HCT116 (cell line): Measurements from ENCODE around the gene ARHGEF10L. TPM values are rescaled to one million over a fixed set of nuclear protein-coding genes. Genes with fewer than 3 reads are reported as not detected.
A peak's percentile ranks its signal among the peaks of the same experiment; 100 is the strongest.
"Not testable (repeated sequence)": the region's sequence is repeated elsewhere in the genome, so short reads cannot be mapped to it uniquely, and the experiment has no call there.

ENCODE experiments used
- ATAC-seq: fragments of 200-7000 bp; cut with Tn5 transposase; 2 replicates; pipeline ENCODE4 v1.9.1; 2020; ENCODE audit warnings: mild to moderate bottlenecking, moderate library complexity
- BruUV-seq: library from RNA; stranded (reverse); fragments of 400-500 nt; replicated peaks from 2 replicates; lab custom pipeline; 2021; lab: Mats Ljungman, UMichigan
- CTCF ChIA-PET: fragments of 300-600 bp; sonication (Branson Sonifier 250); formaldehyde crosslinking; loops from one replicate; lab custom pipeline; 2021; ENCODE audit warnings: antibody characterized with exemption; lab: Charles Lee
- POLR2A ChIA-PET: fragments of 300-600, 350-600 bp; sonication (Branson Sonifier 250); formaldehyde crosslinking; loops from one replicate; lab custom pipeline; 2021; ENCODE audit warnings: antibody characterized with exemption; lab: Charles Lee
- RAD21 ChIA-PET, 2 experiments: fragments of 300-600 bp; sonication (Branson Sonifier 250); formaldehyde crosslinking; loops; one replicate each; lab custom pipeline; 2023; ENCODE audit warnings: low total read pairs in 2 of 2; ENCODE audit not compliant: uncharacterized antibody in 2 of 2, unreplicated experiment in 2 of 2, low non-redundant PET in 1 of 2; lab: Charles Lee
- DNase-seq: peaks from one replicate; pipeline ENCODE4 v3.0.0-alpha.2; 2010; ENCODE audit warnings: low read depth, low spot score
- H2AFZ ChIP-seq: fragments of 200-600 bp; shearing (Covaris generic), sonication (generic); 2 replicates; pipeline ENCODE4 v1.6.1; 2017; ENCODE audit warnings: low read depth, mixed run types, mixed read lengths, antibody characterized with exemption, low read length; ENCODE audit not compliant: poor library complexity, severe bottlenecking
- H3K27ac ChIP-seq: 2 replicates; pipeline ENCODE4 v1.5.1; 2012; ENCODE audit warnings: low read depth, low read length
- H3K27me3 ChIP-seq: fragments of 200-600 bp; sonication (generic); 2 replicates; pipeline ENCODE4 v1.6.1; 2016; ENCODE audit warnings: mixed run types, low read length, mixed read lengths; ENCODE audit not compliant: insufficient read depth
- H3K36me3 ChIP-seq, 2 experiments: fragments of 200-500 bp in 1 of 2; fragments of 200-600 bp in 1 of 2; sonication (Bioruptor generic) in 1 of 2; sonication (generic) in 1 of 2; 2 replicates each; pipeline versions ENCODE4 v1.5.1 to v1.6.1; 2014 to 2016; ENCODE audit warnings: low read length in 2 of 2, inconsistent platforms in 1 of 2, mixed read lengths in 1 of 2, mixed run types in 1 of 2; ENCODE audit not compliant: insufficient read depth in 2 of 2, control insufficient read depth in 1 of 2
- H3K4me1 ChIP-seq, 2 experiments: fragments of 200-600 bp in 1 of 2; sonication (generic) in 1 of 2; 2 replicates each; pipeline versions ENCODE4 v1.5.1 to v1.6.1; 2012 to 2017; ENCODE audit warnings: low read length in 2 of 2, inconsistent platforms in 1 of 2, mild to moderate bottlenecking in 1 of 2, mixed read lengths in 1 of 2, mixed run types in 1 of 2, moderate library complexity in 1 of 2; ENCODE audit not compliant: insufficient read depth in 2 of 2, control insufficient read depth in 1 of 2
- H3K4me2 ChIP-seq: fragments of 200-600 bp; sonication (generic); 2 replicates; pipeline ENCODE4 v1.6.1; 2017; ENCODE audit warnings: mixed run types, low read length, mixed read lengths
- H3K4me3 ChIP-seq, 2 experiments: fragments of 200-600 bp in 1 of 2; sonication (generic) in 1 of 2; replicated peaks in 1 of 2; 2 replicates each; pipeline ENCODE4 v1.5.1; 2011 to 2016; ENCODE audit warnings: low read length in 2 of 2, control low read depth in 1 of 2, low read depth in 1 of 2, mild to moderate bottlenecking in 1 of 2, mixed read lengths in 1 of 2, mixed run types in 1 of 2
- H3K79me2 ChIP-seq: fragments of 200-600 bp; sonication (generic); 2 replicates; pipeline ENCODE4 v1.6.1; 2017; ENCODE audit warnings: mild to moderate bottlenecking, mixed run types, low read length, moderate library complexity, mixed read lengths; ENCODE audit not compliant: insufficient read depth
- H3K9ac ChIP-seq: fragments of 200-600 bp; sonication (generic); 2 replicates; pipeline ENCODE4 v1.6.1; 2016; ENCODE audit warnings: low read length, mixed read lengths
- H3K9me2 ChIP-seq: fragments of 200-600 bp; sonication (generic), shearing (Covaris generic); 2 replicates; pipeline ENCODE4 v1.6.1; 2017; ENCODE audit warnings: mixed run types, mild to moderate bottlenecking, moderate library complexity; ENCODE audit not compliant: insufficient read depth
- H3K9me3 ChIP-seq, 2 experiments: fragments of 200-500 bp in 1 of 2; fragments of 200-600 bp in 1 of 2; sonication (Bioruptor generic) in 1 of 2; sonication (generic) in 1 of 2; 2 replicates each; pipeline ENCODE4 v1.6.1; 2014 to 2017; ENCODE audit warnings: low read length in 2 of 2, mixed read lengths in 2 of 2, inconsistent platforms in 1 of 2, low read depth in 1 of 2, mild to moderate bottlenecking in 1 of 2, mixed run types in 1 of 2, moderate library complexity in 1 of 2; ENCODE audit not compliant: control insufficient read depth in 1 of 2, insufficient read depth in 1 of 2
- H4K20me1 ChIP-seq: fragments of 200-600 bp; sonication (generic), shearing (Covaris generic); 2 replicates; pipeline ENCODE4 v1.6.1; 2017; ENCODE audit warnings: mixed run types, mild to moderate bottlenecking, moderate library complexity; ENCODE audit not compliant: insufficient read depth
- CTCF ChIP-seq, 3 experiments: fragments of 200-600 bp in 1 of 3; sonication (generic) in 1 of 3; IDR thresholded peaks in 2 of 3; conservative IDR thresholded peaks in 1 of 3; 2 replicates each; pipeline ENCODE4 v1.5.1; 2012 to 2017; ENCODE audit warnings: low read depth in 2 of 3, low read length in 2 of 3, antibody characterized with exemption in 1 of 3, borderline replicate concordance in 1 of 3, control low read depth in 1 of 3, mild to moderate bottlenecking in 1 of 3, mixed read lengths in 1 of 3, mixed run types in 1 of 3, moderate library complexity in 1 of 3; ENCODE audit not compliant: insufficient read depth in 1 of 3
- ELF1 ChIP-seq: IDR thresholded peaks from 2 replicates; pipeline ENCODE4 v1.6.1; 2012; ENCODE audit warnings: low read depth, borderline replicate concordance
- intact Hi-C: fragments of 100-400 bp; cut with micrococcal nuclease; formaldehyde crosslinking; loops from 2 replicates; pipeline ENCODE4 v1.10.0; 2022
- total RNA-seq: library from RNA; stranded (reverse); gene quantifications from one replicate; pipeline ENCODE4 v1.2.1, GENCODE V29; 2021; ENCODE audit not compliant: unreplicated experiment

ARHGEF10L gene
- total RNA-seq, 1 experiment from 2014 or later: 14.7 TPM

- H3K27ac ChIP-seq: no peak overlapping the region
- RAD21 ChIA-PET: no interaction called here
- POLR2A ChIA-PET: no interaction called here
- no peaks in the 10 kb centered on the region for H3K9me2 ChIP-seq
- BruUV-seq: no TSS peak
- no peaks in the 10 kb centered on the region; a peak in 1 of 4 replicates for H3K36me3 ChIP-seq
- no peaks in the 10 kb centered on the region for H3K27me3 ChIP-seq
- no peak overlapping the region for H2AFZ ChIP-seq
- no peak overlapping the region for H3K4me2 ChIP-seq
- H3K79me2 ChIP-seq: no peaks in the 10 kb centered on the region
- no peak overlapping the region for H3K4me3 ChIP-seq
- no peaks in the 10 kb centered on the region for H4K20me1 ChIP-seq
- intact Hi-C loops: no loop called here
- DNase-seq (no peak), ATAC-seq (no peak)
- no peaks in the 10 kb centered on the region for H3K9me3 ChIP-seq
- H3K9ac ChIP-seq: no peak overlapping the region
- CTCF ChIA-PET: no interaction called here
- TF ChIP-seq ELF1 (no peak), CTCF (IDR thresholded peaks at IDR 0.05 in 2 of 3, conservative IDR thresholded peaks at IDR 0.05 in 1 of 3; ENCODE audit: borderline replicate concordance in 1 of 3, insufficient read depth in 1 of 3, low read depth in 2 of 3, low read length in 2 of 3) (0 out of 6 replicates have a peak, but pooled peaks of 1 of the 3 experiments have one; percentile 19)
- peaks cover 17 to 26% of the 10 kb centered on the region in 2 experiments for H3K4me1 ChIP-seq
Measured at GRCh38 chr1:17627239-17628052, 87.9 kb downstream of the ARHGEF10L start.

GRCh38 chr1:17629046-17629445 lies 89.5 kb downstream of the ARHGEF10L start:
- H3K27ac ChIP-seq, H3K79me2 ChIP-seq, BruUV-seq, H3K36me3 ChIP-seq, H3K27me3 ChIP-seq, H3K4me2 ChIP-seq, H3K4me3 ChIP-seq, H3K9me3 ChIP-seq, DNase-seq, H2AFZ ChIP-seq, H3K9me2 ChIP-seq, RAD21 ChIA-PET, POLR2A ChIA-PET, H4K20me1 ChIP-seq, ATAC-seq, H3K9ac ChIP-seq: not testable (repeated sequence)
- H3K4me1 ChIP-seq: peaks cover 13 to 19% of the 10 kb centered on the region in 2 experiments
- intact Hi-C loops: loop anchor here (1.0 kb wide), 1 partner anchor 135 kb away; no protein-coding TSS in a partner anchor
- CTCF ChIA-PET: interaction anchor here (1.0 kb wide), 1 partner anchor 134 kb away, joined by 3 read pairs; no protein-coding TSS in a partner anchor
